Loucy (cell line): ENCODE results near the gene TBCE.

Experiments
- H2AFZ ChIP-seq: fragments of 200-600 bp; sonication (generic); 2 replicates; pipeline ENCODE4 v1.6.0; 2016; ENCODE audit warnings: antibody characterized with exemption, mild to moderate bottlenecking, low read length, moderate library complexity
- H3F3A ChIP-seq: fragments of 200-600 bp; 2 replicates; pipeline ENCODE4 v1.6.0; 2016; ENCODE audit warnings: antibody characterized with exemption, low read depth, mild to moderate bottlenecking
- H3K27me3 ChIP-seq: fragments of 200-600 bp; sonication (generic); 2 replicates; pipeline ENCODE4 v1.6.1; 2014; ENCODE audit warnings: low read length, mild to moderate bottlenecking; ENCODE audit not compliant: insufficient read depth, poor library complexity, severe bottlenecking
- H3K36me3 ChIP-seq: fragments of 200-600 bp; sonication (generic); 2 replicates; pipeline ENCODE4 v1.6.1; 2016; ENCODE audit warnings: low read length; ENCODE audit not compliant: insufficient read depth
- H3K4me1 ChIP-seq: fragments of 200-600 bp; sonication (generic); 2 replicates; pipeline ENCODE4 v1.5.1; 2014; ENCODE audit warnings: low read length, mild to moderate bottlenecking; ENCODE audit not compliant: insufficient read depth, poor library complexity, severe bottlenecking
- H3K4me2 ChIP-seq: fragments of 200-600 bp; sonication (generic); 2 replicates; pipeline ENCODE4 v1.6.0; 2014; ENCODE audit warnings: antibody characterized with exemption, low read length, low read depth, mild to moderate bottlenecking; ENCODE audit not compliant: poor library complexity, severe bottlenecking
- H3K4me3 ChIP-seq: fragments of 200-600 bp; sonication (generic); 2 replicates; pipeline ENCODE4 v1.5.1; 2014; ENCODE audit warnings: low read length, mild to moderate bottlenecking, mixed read lengths; ENCODE audit not compliant: poor library complexity, severe bottlenecking
- H3K79me2 ChIP-seq: fragments of 200-600 bp; sonication (generic); 2 replicates; pipeline ENCODE4 v1.6.1; 2014; ENCODE audit warnings: low read length; ENCODE audit not compliant: insufficient read depth
- H3K9ac ChIP-seq: fragments of 200-600 bp; sonication (generic); 2 replicates; pipeline ENCODE4 v1.6.0; 2014; ENCODE audit warnings: mild to moderate bottlenecking, low read depth, low read length, moderate library complexity; ENCODE audit not compliant: poor library complexity, severe bottlenecking
- H3K9me2 ChIP-seq: fragments of 200-600 bp; sonication (generic); replicated peaks from 2 replicates; pipeline ENCODE4 v1.6.1; 2016; ENCODE audit warnings: low read depth, low read length, mixed read lengths
- H3K9me3 ChIP-seq: fragments of 200-600 bp; sonication (generic); 2 replicates; pipeline ENCODE4 v1.6.1; 2014; ENCODE audit warnings: mild to moderate bottlenecking, antibody characterized with exemption, low read length, low read depth; ENCODE audit not compliant: insufficient read depth
- H4K20me1 ChIP-seq: fragments of 200-600 bp; sonication (generic); 2 replicates; pipeline ENCODE4 v1.6.0; 2014; ENCODE audit warnings: antibody characterized with exemption, low read length, mild to moderate bottlenecking; ENCODE audit not compliant: insufficient read depth, poor library complexity, severe bottlenecking
- CTCF ChIP-seq: fragments of 200-600 bp; sonication (generic); conservative IDR thresholded peaks from 2 replicates; pipeline ENCODE4 v1.5.1; 2014; ENCODE audit warnings: mild to moderate bottlenecking, antibody characterized with exemption, low read length
- EZH2phosphoT487 ChIP-seq: fragments of 200-600 bp; IDR thresholded peaks from 2 replicates; pipeline ENCODE4 v1.6.1; 2018; ENCODE audit warnings: antibody characterized with exemption, mild to moderate bottlenecking, moderate library complexity, borderline replicate concordance

TBCE gene

GRCh38 chr1:235404190-235404589 lies 37.0 kb downstream of the TBCE start:
- no peaks in the 10 kb centered on the region for H3K4me1 ChIP-seq
- H3K36me3 ChIP-seq = no peaks in the 10 kb centered on the region; the same call in 1 of the 2 replicates
- no peak overlapping the region for H2AFZ ChIP-seq
- H3K9me3 ChIP-seq = no peaks in the 10 kb centered on the region
- H3K4me3 ChIP-seq = no peak overlapping the region
- H3K27me3 ChIP-seq = no peaks in the 10 kb centered on the region
- no peaks in the 10 kb centered on the region for H3F3A ChIP-seq
- TF ChIP-seq EZH2phosphoT487 = no peak
- no peak for TF ChIP-seq CTCF
- H3K9ac ChIP-seq = no peak overlapping the region
- H4K20me1 ChIP-seq = no peaks in the 10 kb centered on the region
- no peak overlapping the region for H3K4me2 ChIP-seq
- H3K9me2 ChIP-seq = no peaks in the 10 kb centered on the region
- H3K79me2 ChIP-seq = peaks cover 17% of the 10 kb centered on the region; the same call in 1 of the 2 replicates

GRCh38 chr1:235407419-235407818 lies 40.2 kb downstream of the TBCE start:
- Histone ChIP-seq H3F3A (no peaks in the 10 kb centered on the region), H3K27me3 (no peaks in the 10 kb centered on the region), H3K9me3 (no peaks in the 10 kb centered on the region), H4K20me1 (no peaks in the 10 kb centered on the region), H2AFZ (no peak overlapping the region), H3K4me1 (no peaks in the 10 kb centered on the region), H3K36me3 (no peaks in the 10 kb centered on the region; the same call in 1 of the 2 replicates), H3K79me2 (0 out of 2 replicates have a peak, but pooled peaks cover 3% of the 10 kb centered on the region), H3K9ac (no peak overlapping the region), H3K9me2 (no peaks in the 10 kb centered on the region), H3K4me2 (no peak overlapping the region), H3K4me3 (no peak overlapping the region)
- TF ChIP-seq EZH2phosphoT487 (no peak), CTCF (no peak)

GRCh38 chr1:235408503-235408960 lies 41.3 kb downstream of the TBCE start:
- H3K4me2 ChIP-seq = no peak overlapping the region
- no peak overlapping the region for H3K4me3 ChIP-seq
- no peaks in the 10 kb centered on the region for H4K20me1 ChIP-seq
- H3K36me3 ChIP-seq = no peaks in the 10 kb centered on the region; the same call in 1 of the 2 replicates
- H3K4me1 ChIP-seq = no peaks in the 10 kb centered on the region
- H3K79me2 ChIP-seq = 0 out of 2 replicates have a peak, but pooled peaks cover 3% of the 10 kb centered on the region
- H2AFZ ChIP-seq = no peak overlapping the region
- no peak overlapping the region for H3K9ac ChIP-seq
- no peaks in the 10 kb centered on the region for H3F3A ChIP-seq
- H3K9me2 ChIP-seq = no peaks in the 10 kb centered on the region
- TF ChIP-seq EZH2phosphoT487 = no peak
- no peak for TF ChIP-seq CTCF
- no peaks in the 10 kb centered on the region for H3K9me3 ChIP-seq
- no peaks in the 10 kb centered on the region for H3K27me3 ChIP-seq
